Mesothelial cell of epicardium (in vitro differentiated cells): Measurements from ENCODE around the gene ARHGEF7. TPM values are rescaled to one million over a fixed set of nuclear protein-coding genes. Genes with fewer than 3 reads are reported as not detected.

Experiments used
- DNase-seq, 2 experiments: peaks; one replicate each; pipeline ENCODE4 v3.0.0; 2021; ENCODE audit warnings: low spot score in 2 of 2; ENCODE audit not compliant: unreplicated experiment in 2 of 2
- H3K27ac Mint-ChIP-seq: 2 replicates; pipeline ENCODE4 v1.8.0; 2021; ENCODE audit warnings: mixed read lengths
- H3K27me3 Mint-ChIP-seq: 2 replicates; pipeline ENCODE4 v1.8.0; 2021; ENCODE audit warnings: low read depth, mixed read lengths
- H3K36me3 Mint-ChIP-seq: 2 replicates; pipeline ENCODE4 v1.8.0; 2021; ENCODE audit warnings: mixed read lengths
- H3K4me1 Mint-ChIP-seq: 2 replicates; pipeline ENCODE4 v1.8.0; 2021; ENCODE audit warnings: mixed read lengths
- H3K4me3 Mint-ChIP-seq: 2 replicates; pipeline ENCODE4 v1.8.0; 2021; ENCODE audit warnings: mild to moderate bottlenecking, moderate library complexity, mixed read lengths
- H3K9me3 Mint-ChIP-seq: 2 replicates; pipeline ENCODE4 v1.8.0; 2021; ENCODE audit warnings: mixed read lengths
- CTCF ChIP-seq: fragments of 200-600 bp; sonication (generic); IDR thresholded peaks from one replicate; pipeline ENCODE4 v1.5.0; 2021; ENCODE audit warnings: antibody characterized with exemption; ENCODE audit not compliant: unreplicated experiment
- total RNA-seq: library from RNA; stranded (reverse); gene quantifications from 3 replicates; pipeline ENCODE4 v1.2.1, GENCODE V29; 2021

Gene ARHGEF7
- total RNA-seq, 1 donor from 2014 or later, result 95.9 TPM

- Mint-ChIP-seq H3K9me3 (no peaks in the 10 kb centered on the region), H3K36me3 (no peaks in the 10 kb centered on the region), H3K4me1 (no peaks in the 10 kb centered on the region), H3K27me3 (peaks cover 91% of the 10 kb centered on the region), H3K4me3 (no peak overlapping the region), H3K27ac (no peak overlapping the region)
- TF ChIP-seq CTCF, result no peak
- DNase-seq, result no peak
Measured at GRCh38 chr13:111139873-111140561, 24.9 kb downstream of the ARHGEF7 start.

- peaks cover 89% of the 10 kb centered on the region for H3K27me3 Mint-ChIP-seq
- H3K4me1 Mint-ChIP-seq, result no peaks in the 10 kb centered on the region
- H3K9me3 Mint-ChIP-seq, result no peaks in the 10 kb centered on the region
- TF ChIP-seq CTCF, result no peak
- no peaks in the 10 kb centered on the region for H3K36me3 Mint-ChIP-seq
- H3K27ac Mint-ChIP-seq, result no peak overlapping the region
- H3K4me3 Mint-ChIP-seq, result no peak overlapping the region
- no peak for DNase-seq
Measured at GRCh38 chr13:111140562-111141105, 25.5 kb downstream of the ARHGEF7 start.

GRCh38 chr13:111142472-111142871 is 27.4 kb downstream of the ARHGEF7 start:
- Mint-ChIP-seq H3K27ac (no peak overlapping the region), H3K4me1 (no peaks in the 10 kb centered on the region), H3K9me3 (no peaks in the 10 kb centered on the region), H3K36me3 (no peaks in the 10 kb centered on the region), H3K4me3 (no peak overlapping the region), H3K27me3 (peaks cover 86% of the 10 kb centered on the region)
- TF ChIP-seq CTCF, result no peak
- no peak for DNase-seq

- DNase-seq, result no peak
- Mint-ChIP-seq H3K4me1 (no peaks in the 10 kb centered on the region), H3K9me3 (no peaks in the 10 kb centered on the region), H3K27ac (no peak overlapping the region), H3K4me3 (no peak overlapping the region), H3K27me3 (peaks cover 82% of the 10 kb centered on the region), H3K36me3 (no peaks in the 10 kb centered on the region)
- no peak for TF ChIP-seq CTCF
Measured at GRCh38 chr13:111143865-111144540, 28.9 kb downstream of the ARHGEF7 start.

GRCh38 chr13:111145071-111145470 is 30.0 kb downstream of the ARHGEF7 start:
- H3K36me3 Mint-ChIP-seq, result no peaks in the 10 kb centered on the region
- no peaks in the 10 kb centered on the region for H3K4me1 Mint-ChIP-seq
- no peak for TF ChIP-seq CTCF

More at GRCh38 chr13:111145071-111145470, 30.0 kb downstream of the ARHGEF7 start:
- Mint-ChIP-seq H3K4me3 (no peak overlapping the region), H3K27ac (no peak overlapping the region), H3K27me3 (peaks cover 75% of the 10 kb centered on the region), H3K9me3 (no peaks in the 10 kb centered on the region)
- DNase-seq, result no peak
